Putamen (tissue), 1 donor: ENCODE results near the gene MGMT.

Experiments used
- DNase-seq: peaks from one replicate; pipeline ENCODE4 v3.0.0-alpha.2; 2016; ENCODE audit warnings: low spot score

MGMT gene

GRCh38 chr10:129521161-129522025, 54.4 kb downstream of the MGMT start:
- DNase-seq, result no peak

GRCh38 chr10:129522041-129522585, 55.1 kb downstream of the MGMT start:
- no peak for DNase-seq

GRCh38 chr10:129523031-129523722, 56.1 kb downstream of the MGMT start:
- DNase-seq, result no peak

- no peak for DNase-seq
Measured at GRCh38 chr10:129523723-129524316, 56.8 kb downstream of the MGMT start.

GRCh38 chr10:129524936-129525335, 57.9 kb downstream of the MGMT start:
- DNase-seq, result no peak

GRCh38 chr10:129525401-129525801, 58.4 kb downstream of the MGMT start:
- DNase-seq, result no peak

- DNase-seq, result no peak
Measured at GRCh38 chr10:129526943-129527342, 59.9 kb downstream of the MGMT start.

GRCh38 chr10:129528376-129528978, 61.4 kb downstream of the MGMT start:
- no peak for DNase-seq

GRCh38 chr10:129530581-129530980, 63.5 kb downstream of the MGMT start:
- no peak for DNase-seq

- DNase-seq, result no peak
Measured at GRCh38 chr10:129531195-129531968, 64.3 kb downstream of the MGMT start.

- no peak for DNase-seq
Measured at GRCh38 chr10:129531969-129532660, 65.1 kb downstream of the MGMT start.

- DNase-seq, result no peak
Measured at GRCh38 chr10:129532838-129533237, 65.8 kb downstream of the MGMT start.

GRCh38 chr10:129533281-129533680, 66.2 kb downstream of the MGMT start:
- no peak for DNase-seq

GRCh38 chr10:129534826-129535225, 67.8 kb downstream of the MGMT start:
- DNase-seq, result no peak

- DNase-seq, result no peak
Measured at GRCh38 chr10:129536336-129536735, 69.3 kb downstream of the MGMT start.

GRCh38 chr10:129537151-129537550, 70.1 kb downstream of the MGMT start:
- no peak for DNase-seq

GRCh38 chr10:129538236-129538635, 71.2 kb downstream of the MGMT start:
- DNase-seq, result no peak

GRCh38 chr10:129541200-129541599, 74.2 kb downstream of the MGMT start:
- no peak for DNase-seq

GRCh38 chr10:129541748-129542487, 74.9 kb downstream of the MGMT start:
- DNase-seq, result no peak

GRCh38 chr10:129542589-129542988, 75.5 kb downstream of the MGMT start:
- DNase-seq, result no peak
